SU-DHL-6 (cell line): ENCODE measurements around the gene SNAPC2.

Source experiments
- EZH2phosphoT487 ChIP-seq: fragments of 200-600 bp; sonication (generic), shearing (Covaris generic); conservative IDR thresholded peaks from 2 replicates; pipeline ENCODE4 v1.6.1; 2018; ENCODE audit warnings: mild to moderate bottlenecking, antibody characterized with exemption, low read length, moderate library complexity, mixed read lengths
- TF ChIP-seq, protein P1 (sequence below): fragments of 200-600 bp; sonication (generic); IDR thresholded peaks from one replicate; pipeline ENCODE4 v1.5.1; 2017; ENCODE audit warnings: antibody characterized with exemption, mild to moderate bottlenecking, low read length, moderate library complexity; ENCODE audit not compliant: insufficient read depth, poor library complexity, severe bottlenecking

DNA sequence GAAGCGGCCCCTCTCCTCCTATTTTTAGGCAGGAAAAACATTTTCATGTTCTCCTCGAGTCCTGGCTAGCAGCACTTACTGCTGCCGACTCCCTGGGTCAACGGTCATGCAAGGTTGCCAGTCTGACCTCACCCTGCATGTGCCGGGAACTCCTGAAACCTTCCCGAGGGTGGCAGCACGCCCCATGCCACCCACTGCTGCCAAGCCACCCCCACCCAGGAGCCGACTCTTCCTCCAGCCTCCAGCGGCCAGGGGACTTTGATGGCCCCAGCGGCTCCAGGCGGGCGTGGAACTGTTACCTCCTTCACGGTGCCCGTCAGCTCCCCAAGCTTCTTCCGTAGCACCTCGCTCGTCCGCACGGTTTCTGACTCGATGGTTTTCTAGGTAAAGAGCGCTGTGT, 14.6 kb downstream of the SNAPC2 start:
- TF ChIP-seq, protein P1, sequence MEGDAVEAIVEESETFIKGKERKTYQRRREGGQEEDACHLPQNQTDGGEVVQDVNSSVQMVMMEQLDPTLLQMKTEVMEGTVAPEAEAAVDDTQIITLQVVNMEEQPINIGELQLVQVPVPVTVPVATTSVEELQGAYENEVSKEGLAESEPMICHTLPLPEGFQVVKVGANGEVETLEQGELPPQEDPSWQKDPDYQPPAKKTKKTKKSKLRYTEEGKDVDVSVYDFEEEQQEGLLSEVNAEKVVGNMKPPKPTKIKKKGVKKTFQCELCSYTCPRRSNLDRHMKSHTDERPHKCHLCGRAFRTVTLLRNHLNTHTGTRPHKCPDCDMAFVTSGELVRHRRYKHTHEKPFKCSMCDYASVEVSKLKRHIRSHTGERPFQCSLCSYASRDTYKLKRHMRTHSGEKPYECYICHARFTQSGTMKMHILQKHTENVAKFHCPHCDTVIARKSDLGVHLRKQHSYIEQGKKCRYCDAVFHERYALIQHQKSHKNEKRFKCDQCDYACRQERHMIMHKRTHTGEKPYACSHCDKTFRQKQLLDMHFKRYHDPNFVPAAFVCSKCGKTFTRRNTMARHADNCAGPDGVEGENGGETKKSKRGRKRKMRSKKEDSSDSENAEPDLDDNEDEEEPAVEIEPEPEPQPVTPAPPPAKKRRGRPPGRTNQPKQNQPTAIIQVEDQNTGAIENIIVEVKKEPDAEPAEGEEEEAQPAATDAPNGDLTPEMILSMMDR: no peak
- TF ChIP-seq EZH2phosphoT487: no peak
